ENCODE results near the gene KIF17. TPM values are rescaled to one million over a fixed set of nuclear protein-coding genes. Genes with fewer than 3 reads are reported as not detected.

Gene KIF17
- total RNA-seq, 1 experiment from 2014 or later, result 2.4 TPM

GRCh38 chr1:20705203-20705755, 12.5 kb downstream of the KIF17 start:
- POLR2A ChIA-PET, result no interaction called here
- Histone ChIP-seq H3K27ac (ENCODE audit: low read depth, low read length) (no peak overlapping the region), H3K79me2 (ENCODE audit: insufficient read depth, low read length) (no peaks in the 10 kb centered on the region), H4K20me1 (ENCODE audit: insufficient read depth) (no peaks in the 10 kb centered on the region), H3K36me3 (ENCODE audit: control insufficient read depth in 1 of 2, insufficient read depth in 2 of 2, low read length in 2 of 2) (no peaks in the 10 kb centered on the region), H3K4me1 (ENCODE audit: control insufficient read depth in 1 of 2, insufficient read depth in 2 of 2, low read length in 2 of 2) (no peaks in the 10 kb centered on the region; a peak in 1 of 4 replicates), H3K4me3 (replicated peaks in 1 of 2; ENCODE audit: low read depth in 1 of 2, low read length in 2 of 2) (no peak overlapping the region), H3K9me2 (ENCODE audit: insufficient read depth) (no peaks in the 10 kb centered on the region), H3K27me3 (ENCODE audit: insufficient read depth, low read length) (no peaks in the 10 kb centered on the region), H2AFZ (ENCODE audit: low read depth, low read length, poor library complexity, severe bottlenecking) (no peak overlapping the region), H3K4me2 (ENCODE audit: low read length) (no peak overlapping the region), H3K9me3 (ENCODE audit: control insufficient read depth in 1 of 2, insufficient read depth in 1 of 2, low read depth in 1 of 2, low read length in 2 of 2) (no peaks in the 10 kb centered on the region), H3K9ac (ENCODE audit: low read length) (no peak overlapping the region)
- RAD21 ChIA-PET (ENCODE audit: low non-redundant PET in 1 of 2, low total read pairs in 2 of 2, uncharacterized antibody in 2 of 2, unreplicated experiment in 2 of 2), result no interaction called here
- intact Hi-C loops (cut with micrococcal nuclease), result no loop called here
- no peak for TF ChIP-seq CEBPB (IDR thresholded peaks at IDR 0.05; ENCODE audit: low read depth)
- no peak for TF ChIP-seq ZFX (IDR thresholded peaks at IDR 0.05)
- no peak for TF ChIP-seq EZH2phosphoT487 (IDR thresholded peaks at IDR 0.05; ENCODE audit: borderline replicate concordance)
- no peak for TF ChIP-seq CBX3 (IDR thresholded peaks at IDR 0.05; ENCODE audit: low read depth)
- no peak for TF ChIP-seq YY1 (IDR thresholded peaks at IDR 0.05; ENCODE audit: extremely low read depth, insufficient replicate concordance, low read depth, low read length)
- no peak for TF ChIP-seq ZNF274 (IDR thresholded peaks at IDR 0.05; ENCODE audit: low read depth, low read length)
- TF ChIP-seq EGR1 (IDR thresholded peaks at IDR 0.05; ENCODE audit: low read depth), result no peak
- no peak for TF ChIP-seq POLR2A (IDR thresholded peaks at IDR 0.05; ENCODE audit: borderline replicate concordance, extremely low read depth, insufficient read depth, insufficient read length)
- no peak for TF ChIP-seq SRF (IDR thresholded peaks at IDR 0.05; ENCODE audit: low read depth)
- TF ChIP-seq REST (IDR thresholded peaks at IDR 0.05; ENCODE audit: low read depth), result no peak
- TF ChIP-seq ATF3 (IDR thresholded peaks at IDR 0.05), result no peak
- no peak for TF ChIP-seq TCF7L2 (IDR thresholded peaks at IDR 0.05; ENCODE audit: borderline replicate concordance, extremely low read depth, insufficient read depth, insufficient read length)
- TF ChIP-seq JUND (IDR thresholded peaks at IDR 0.05), result no peak
- TF ChIP-seq MAX (IDR thresholded peaks at IDR 0.05), result no peak
- TF ChIP-seq ELF1 (IDR thresholded peaks at IDR 0.05; ENCODE audit: borderline replicate concordance, low read depth), result no peak
- no peak for TF ChIP-seq SIN3A (IDR thresholded peaks at IDR 0.05; ENCODE audit: low read depth)
- no peak for TF ChIP-seq EZH2 (IDR thresholded peaks at IDR 0.05)
- TF ChIP-seq CTCF (IDR thresholded peaks at IDR 0.05 in 2 of 3, conservative IDR thresholded peaks at IDR 0.05 in 1 of 3; ENCODE audit: borderline replicate concordance in 1 of 3, insufficient read depth in 1 of 3, low read depth in 2 of 3, low read length in 2 of 3), result no peak
- no peak for TF ChIP-seq POLR2AphosphoS5 (IDR thresholded peaks at IDR 0.05; ENCODE audit: low read depth, low read length)
- DNase-seq (ENCODE audit: low read depth, low spot score) (no peak), ATAC-seq (no peak)
- BruUV-seq (replicated peaks), result no TSS peak
- CTCF ChIA-PET, result no interaction called here

All from HCT116 (cell line).